Karpas-422 (cell line): ENCODE measurements around the gene MBOAT1. TPM values are rescaled to one million over a fixed set of nuclear protein-coding genes. Genes with fewer than 3 reads are reported as not detected.

Source experiments
- DNase-seq: peaks from one replicate; pipeline ENCODE4 v3.0.0-alpha.2; 2015
- H2AFZ ChIP-seq: fragments of 200-600 bp; sonication (generic); 2 replicates; pipeline ENCODE4 v1.6.1; 2014; ENCODE audit warnings: antibody characterized with exemption, low read length, mixed read lengths
- H3K27ac ChIP-seq: fragments of 200-600 bp; sonication (generic); 2 replicates; pipeline ENCODE4 v1.5.1; 2014; ENCODE audit warnings: mild to moderate bottlenecking, low read length, moderate library complexity
- H3K27me3 ChIP-seq: fragments of 200-600 bp; sonication (generic); 2 replicates; pipeline ENCODE4 v1.6.1; 2014; ENCODE audit warnings: low read length, mixed read lengths
- H3K36me3 ChIP-seq: fragments of 200-600 bp; sonication (generic); 2 replicates; pipeline ENCODE4 v1.6.1; 2014; ENCODE audit warnings: low read length, mixed read lengths; ENCODE audit not compliant: insufficient read depth
- H3K4me1 ChIP-seq: fragments of 200-600 bp; sonication (generic); 2 replicates; pipeline ENCODE4 v1.6.1; 2014; ENCODE audit warnings: mild to moderate bottlenecking, low read length, mixed read lengths
- H3K4me2 ChIP-seq: fragments of 200-600 bp; sonication (generic); 2 replicates; pipeline ENCODE4 v1.6.1; 2014; ENCODE audit warnings: low read length, low read depth, mild to moderate bottlenecking; ENCODE audit not compliant: poor library complexity, severe bottlenecking
- H3K4me3 ChIP-seq: fragments of 200-600 bp; sonication (generic); 2 replicates; pipeline ENCODE4 v1.5.1; 2014; ENCODE audit warnings: mild to moderate bottlenecking, antibody characterized with exemption, low read length, mixed read lengths
- H3K79me2 ChIP-seq: fragments of 200-600 bp; sonication (generic); 2 replicates; pipeline ENCODE4 v1.6.1; 2014; ENCODE audit warnings: mild to moderate bottlenecking, low read length, mixed read lengths
- H3K9ac ChIP-seq: fragments of 200-600 bp; sonication (generic); 2 replicates; pipeline ENCODE4 v1.6.0; 2014; ENCODE audit warnings: low read length
- H3K9me2 ChIP-seq: fragments of 200-600 bp; sonication (generic), shearing (Covaris generic); replicated peaks from 2 replicates; pipeline ENCODE4 v1.6.0; 2014; ENCODE audit warnings: mild to moderate bottlenecking, low read length, moderate library complexity; ENCODE audit not compliant: insufficient read depth
- H3K9me3 ChIP-seq: fragments of 300-700, 200-600 bp; sonication (generic); 2 replicates; pipeline ENCODE4 v1.6.1; 2014; ENCODE audit warnings: low read length, mixed read lengths
- H4K20me1 ChIP-seq: fragments of 200-600 bp; sonication (generic); 2 replicates; pipeline ENCODE4 v1.6.1; 2014; ENCODE audit warnings: mild to moderate bottlenecking, antibody characterized with exemption, low read length, low read depth; ENCODE audit not compliant: insufficient read depth
- total RNA-seq: library from RNA; depleted of rRNA; stranded (reverse); fragments of >200 nt; shearing (Covaris generic); gene quantifications from 2 replicates; pipeline ENCODE4 v1.2.3, GENCODE V29; 2014; ENCODE audit warnings: low replicate concordance

Gene MBOAT1
- total RNA-seq, 1 experiment from 2014 or later, result not detected

DNA sequence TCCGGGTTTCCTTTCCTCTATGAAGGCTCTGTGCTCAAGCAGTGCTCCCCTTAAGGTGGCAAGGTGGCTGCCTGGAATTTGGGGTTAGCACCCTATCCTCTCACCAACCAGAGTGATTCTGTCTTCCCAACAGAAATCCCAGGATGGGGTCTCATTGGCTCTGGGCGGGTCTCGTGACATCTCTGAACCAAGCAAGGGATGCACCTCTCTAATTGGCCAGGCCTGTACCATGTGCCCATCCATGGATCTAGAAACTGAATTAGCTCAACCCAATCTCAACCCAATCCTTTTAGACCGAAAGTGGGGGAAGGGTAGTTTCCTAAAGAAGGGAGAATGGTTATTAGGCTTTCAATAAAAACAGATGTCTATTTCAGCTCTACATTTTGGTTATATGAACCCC, 17.6 kb upstream of the MBOAT1 start:
- H3K36me3 ChIP-seq, result no peaks in the 10 kb centered on the region
- no peaks in the 10 kb centered on the region for H3K27me3 ChIP-seq
- H2AFZ ChIP-seq, result no peak overlapping the region
- no peak overlapping the region for H3K27ac ChIP-seq
- H3K4me3 ChIP-seq, result no peak overlapping the region
- no peak for DNase-seq
- no peaks in the 10 kb centered on the region for H3K4me1 ChIP-seq
- no peaks in the 10 kb centered on the region for H4K20me1 ChIP-seq
- no peak overlapping the region for H3K4me2 ChIP-seq
- H3K9me2 ChIP-seq, result no peaks in the 10 kb centered on the region
- no peaks in the 10 kb centered on the region for H3K79me2 ChIP-seq
- no peaks in the 10 kb centered on the region for H3K9me3 ChIP-seq
- no peak overlapping the region for H3K9ac ChIP-seq

DNA sequence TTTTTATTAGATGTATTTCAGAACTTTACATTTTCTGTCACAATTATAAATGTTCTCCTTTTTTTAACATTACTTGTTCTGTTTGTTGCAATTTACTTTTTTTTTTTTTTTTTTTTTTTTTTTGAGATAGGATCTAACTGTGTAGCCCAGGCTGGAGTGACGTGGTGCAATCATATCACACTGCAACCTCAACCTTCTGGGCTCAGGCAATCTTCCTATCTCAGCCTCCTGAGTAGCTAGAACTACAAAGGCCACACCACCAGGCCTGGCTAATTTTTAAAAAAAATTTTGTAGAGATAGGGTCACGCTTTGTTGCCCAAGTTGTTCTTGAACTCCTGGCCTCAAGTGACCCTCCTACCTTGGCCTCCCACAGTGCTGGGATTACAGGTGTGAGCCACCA, 15.1 kb upstream of the MBOAT1 start:
- no peak overlapping the region for H2AFZ ChIP-seq
- H3K4me2 ChIP-seq, result no peak overlapping the region
- no peaks in the 10 kb centered on the region for H3K4me1 ChIP-seq
- H3K36me3 ChIP-seq, result no peaks in the 10 kb centered on the region
- no peak for DNase-seq
- H3K27ac ChIP-seq, result no peak overlapping the region
- no peaks in the 10 kb centered on the region for H3K9me2 ChIP-seq
- no peaks in the 10 kb centered on the region for H3K27me3 ChIP-seq
- no peaks in the 10 kb centered on the region for H4K20me1 ChIP-seq
- H3K9ac ChIP-seq, result no peak overlapping the region
- H3K79me2 ChIP-seq, result no peaks in the 10 kb centered on the region
- no peak overlapping the region for H3K4me3 ChIP-seq
- H3K9me3 ChIP-seq, result no peaks in the 10 kb centered on the region

DNA sequence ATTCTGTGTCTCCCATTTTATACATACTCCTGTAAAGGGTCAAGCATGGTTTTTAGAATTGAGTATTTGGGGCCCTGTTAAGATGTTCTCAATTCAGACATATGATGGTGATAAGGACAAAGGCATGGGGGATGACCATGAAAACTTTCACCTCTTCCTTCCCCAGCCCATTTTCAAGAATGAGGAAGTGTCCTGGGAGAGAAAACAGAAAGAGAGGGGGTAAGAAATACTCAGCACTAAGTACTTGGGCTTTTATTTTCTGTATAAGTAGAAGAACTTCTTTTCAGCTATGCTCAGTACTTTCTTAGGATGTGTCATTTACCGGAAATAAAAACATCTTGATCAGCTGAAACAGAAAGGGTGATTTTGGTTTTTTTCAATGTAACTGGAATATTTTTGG, 10.9 kb upstream of the MBOAT1 start:
- Histone ChIP-seq H4K20me1 (no peaks in the 10 kb centered on the region), H3K79me2 (no peaks in the 10 kb centered on the region), H3K4me3 (no peak overlapping the region), H3K36me3 (no peaks in the 10 kb centered on the region), H3K27ac (no peak overlapping the region), H3K9me2 (no peaks in the 10 kb centered on the region), H3K9ac (no peak overlapping the region), H3K4me2 (no peak overlapping the region), H3K4me1 (no peaks in the 10 kb centered on the region), H2AFZ (no peak overlapping the region), H3K9me3 (no peaks in the 10 kb centered on the region), H3K27me3 (no peaks in the 10 kb centered on the region)
- DNase-seq, result no peak

DNA sequence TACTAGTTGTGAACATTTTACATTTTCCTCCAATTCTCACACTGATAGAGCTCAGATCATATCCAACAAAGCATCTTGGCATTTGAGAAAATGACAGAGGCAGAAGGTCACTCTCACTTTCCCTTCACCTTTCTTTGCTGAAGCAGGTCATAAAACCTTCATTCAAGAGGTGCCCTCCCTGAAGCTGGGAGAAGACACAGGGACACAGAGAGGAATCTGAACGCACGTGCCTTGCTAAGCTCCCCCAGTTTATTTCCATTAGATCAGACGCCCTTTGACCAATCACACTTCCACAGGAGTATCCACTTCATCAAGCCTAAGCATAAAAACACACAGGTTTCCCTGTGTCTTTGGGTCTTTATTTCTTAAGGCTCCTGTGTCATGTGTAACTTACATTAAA, 9.2 kb upstream of the MBOAT1 start:
- Histone ChIP-seq H3K4me2 (no peak overlapping the region), H4K20me1 (no peaks in the 10 kb centered on the region), H3K4me3 (no peak overlapping the region), H3K4me1 (no peaks in the 10 kb centered on the region), H3K9me2 (no peaks in the 10 kb centered on the region), H3K27me3 (no peaks in the 10 kb centered on the region), H3K9ac (no peak overlapping the region), H3K9me3 (no peaks in the 10 kb centered on the region), H2AFZ (no peak overlapping the region), H3K27ac (no peak overlapping the region), H3K79me2 (no peaks in the 10 kb centered on the region), H3K36me3 (no peaks in the 10 kb centered on the region)
- DNase-seq, result no peak

DNA sequence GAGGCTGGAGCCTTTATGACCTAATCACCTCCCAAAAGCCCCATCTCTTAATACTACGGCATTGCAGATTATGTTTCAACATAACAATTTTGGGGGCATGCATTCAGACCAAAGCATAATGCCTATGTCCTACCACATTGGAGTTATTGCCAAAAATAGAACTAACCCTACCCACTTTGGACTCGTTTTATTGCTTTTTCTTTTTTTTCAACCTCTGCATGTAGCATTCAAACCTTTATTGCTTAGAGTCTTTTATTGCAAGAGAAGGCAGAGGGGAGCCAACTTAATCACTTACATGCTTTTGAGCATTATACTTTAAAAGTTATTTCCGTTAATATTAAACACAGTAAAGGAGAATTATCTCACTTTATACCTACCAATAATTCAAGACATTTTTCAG, 8.1 kb upstream of the MBOAT1 start:
- no peaks in the 10 kb centered on the region for H3K36me3 ChIP-seq
- H3K4me3 ChIP-seq, result no peak overlapping the region
- no peaks in the 10 kb centered on the region for H3K9me2 ChIP-seq
- H3K27me3 ChIP-seq, result no peaks in the 10 kb centered on the region
- no peaks in the 10 kb centered on the region for H4K20me1 ChIP-seq
- DNase-seq, result no peak
- H3K9me3 ChIP-seq, result no peaks in the 10 kb centered on the region
- H3K4me1 ChIP-seq, result no peaks in the 10 kb centered on the region
- H3K4me2 ChIP-seq, result no peak overlapping the region
- no peaks in the 10 kb centered on the region for H3K79me2 ChIP-seq
- H3K27ac ChIP-seq, result no peak overlapping the region
- no peak overlapping the region for H3K9ac ChIP-seq
- no peak overlapping the region for H2AFZ ChIP-seq

DNA sequence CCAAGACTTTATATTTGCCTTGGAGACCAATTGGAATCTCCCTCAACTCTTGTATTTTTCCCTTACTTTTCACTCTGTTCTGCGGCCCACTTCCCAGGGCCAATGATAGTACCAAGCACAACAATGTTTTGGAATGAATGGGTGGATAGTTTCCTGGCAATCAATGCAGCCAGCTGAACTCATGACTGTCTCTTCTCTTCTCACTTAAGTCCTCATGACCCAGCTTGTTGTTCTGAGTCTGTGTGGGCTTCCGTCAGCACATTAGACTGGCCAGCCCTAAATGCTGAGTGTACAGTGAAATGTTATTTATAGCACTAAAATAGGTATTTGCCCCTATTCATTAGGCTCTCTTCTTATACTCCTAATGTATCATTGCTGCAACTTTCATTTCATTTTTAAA, 5.6 kb upstream of the MBOAT1 start:
- H4K20me1 ChIP-seq, result no peaks in the 10 kb centered on the region
- no peaks in the 10 kb centered on the region for H3K9me2 ChIP-seq
- no peaks in the 10 kb centered on the region for H3K27me3 ChIP-seq
- H3K4me3 ChIP-seq, result no peak overlapping the region
- H3K9me3 ChIP-seq, result no peaks in the 10 kb centered on the region
- no peaks in the 10 kb centered on the region for H3K4me1 ChIP-seq
- H3K9ac ChIP-seq, result no peak overlapping the region
- no peak overlapping the region for H3K27ac ChIP-seq
- no peak overlapping the region for H2AFZ ChIP-seq
- DNase-seq, result no peak
- H3K36me3 ChIP-seq, result no peaks in the 10 kb centered on the region
- no peak overlapping the region for H3K4me2 ChIP-seq
- no peaks in the 10 kb centered on the region for H3K79me2 ChIP-seq

DNA sequence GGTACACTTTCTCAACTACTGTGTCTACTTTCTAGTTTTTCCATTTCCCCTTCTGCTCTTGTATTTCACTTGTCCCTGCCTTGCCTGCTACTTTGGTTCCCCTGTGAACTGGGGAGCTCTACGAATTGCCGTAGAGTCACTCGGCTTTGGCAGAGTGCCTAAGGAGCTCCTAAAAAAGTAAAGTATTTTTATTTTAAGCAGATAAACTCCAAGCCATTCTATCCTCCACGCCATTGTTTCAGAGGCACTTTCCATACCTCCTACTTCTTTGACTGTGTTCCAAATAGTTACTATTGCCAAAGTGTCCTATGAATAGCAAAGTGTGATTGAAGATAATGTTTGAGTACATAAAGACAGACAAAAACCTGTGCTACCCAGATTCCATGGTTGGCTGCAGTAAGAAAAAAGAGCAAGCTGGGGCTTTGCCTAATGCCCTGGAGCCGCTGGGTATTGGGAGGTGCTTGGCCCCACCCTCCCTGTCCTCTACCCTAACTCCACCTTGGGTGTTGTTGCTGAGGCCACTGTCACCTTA, 5.1 kb upstream of the MBOAT1 start:
- Histone ChIP-seq H3K4me2 (no peak overlapping the region), H3K27ac (no peak overlapping the region), H3K27me3 (no peaks in the 10 kb centered on the region), H3K4me1 (no peaks in the 10 kb centered on the region), H3K9me3 (no peaks in the 10 kb centered on the region), H3K9me2 (no peaks in the 10 kb centered on the region), H2AFZ (no peak overlapping the region), H4K20me1 (no peaks in the 10 kb centered on the region), H3K79me2 (no peaks in the 10 kb centered on the region), H3K9ac (no peak overlapping the region), H3K4me3 (no peak overlapping the region), H3K36me3 (no peaks in the 10 kb centered on the region)
- no peak for DNase-seq

DNA sequence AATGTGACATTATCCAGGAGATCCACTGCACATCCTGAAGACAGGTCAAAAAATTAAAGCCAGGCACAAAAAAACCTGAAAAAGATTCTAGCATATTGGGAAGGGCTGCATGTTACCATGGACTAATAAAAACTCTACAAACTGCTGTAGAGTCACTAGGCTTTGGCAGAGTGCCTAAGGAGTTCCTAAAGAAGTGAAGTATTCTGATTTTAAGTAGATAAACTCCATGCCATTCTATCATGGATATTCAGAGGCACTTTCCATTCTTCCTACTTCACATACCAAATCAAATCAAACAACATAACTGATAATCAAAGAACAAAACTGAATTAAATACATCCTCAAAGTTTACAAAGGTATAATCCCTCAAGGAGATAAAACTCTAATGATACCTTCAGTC, 3.0 kb upstream of the MBOAT1 start:
- no peak for DNase-seq
- Histone ChIP-seq H4K20me1 (no peaks in the 10 kb centered on the region), H3K79me2 (no peaks in the 10 kb centered on the region), H3K9me3 (no peaks in the 10 kb centered on the region), H3K27ac (no peak overlapping the region), H3K36me3 (no peaks in the 10 kb centered on the region), H3K27me3 (no peaks in the 10 kb centered on the region), H3K9ac (no peak overlapping the region), H3K4me1 (no peaks in the 10 kb centered on the region), H3K9me2 (no peaks in the 10 kb centered on the region), H3K4me3 (no peak overlapping the region), H3K4me2 (no peak overlapping the region), H2AFZ (no peak overlapping the region)

DNA sequence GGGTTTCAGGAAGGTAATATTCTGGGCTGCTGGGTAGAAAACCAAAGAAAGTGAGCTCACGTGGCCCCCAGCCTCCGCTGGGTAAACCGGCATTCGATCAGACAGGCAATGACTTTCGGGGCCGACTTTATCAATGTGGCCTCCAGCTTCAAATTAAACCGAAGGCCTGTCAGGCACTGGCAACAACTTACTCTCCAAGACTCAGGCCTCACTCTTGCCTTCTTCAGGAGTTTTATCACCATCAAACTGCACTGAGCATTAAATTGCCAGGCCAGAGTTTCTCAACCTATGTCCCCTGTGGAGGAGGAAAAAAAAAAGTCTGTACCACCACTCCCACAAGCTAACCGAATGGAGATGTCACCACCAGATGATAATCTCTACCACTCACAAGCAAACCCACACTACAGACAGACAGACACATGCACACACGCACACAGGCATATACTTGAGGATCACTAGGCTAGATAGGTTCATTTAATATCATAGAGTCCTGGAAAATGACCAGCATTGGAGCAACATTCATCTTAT, 1.1 kb upstream of the MBOAT1 start:
- no peak overlapping the region for H3K27ac ChIP-seq
- H3K27me3 ChIP-seq, result no peaks in the 10 kb centered on the region
- no peak overlapping the region for H2AFZ ChIP-seq
- H3K4me3 ChIP-seq, result no peak overlapping the region
- H3K9ac ChIP-seq, result no peak overlapping the region
- H3K79me2 ChIP-seq, result no peaks in the 10 kb centered on the region
- DNase-seq, result no peak
- no peak overlapping the region for H3K4me2 ChIP-seq
- no peaks in the 10 kb centered on the region for H4K20me1 ChIP-seq
- H3K36me3 ChIP-seq, result no peaks in the 10 kb centered on the region
- no peaks in the 10 kb centered on the region for H3K4me1 ChIP-seq
- H3K9me3 ChIP-seq, result no peaks in the 10 kb centered on the region
- no peaks in the 10 kb centered on the region for H3K9me2 ChIP-seq
